AG09309 (cell line): Measurements from ENCODE around the gene COMMD10.

ENCODE experiments used
- DNase-seq: peaks from one replicate; pipeline ENCODE4 v3.0.0-alpha.2; 2010; ENCODE audit warnings: low read depth
- H3K4me3 ChIP-seq: 2 replicates; pipeline ENCODE4 v1.5.1; 2011; ENCODE audit warnings: mild to moderate bottlenecking, low read depth, low read length, moderate library complexity; ENCODE audit not compliant: control insufficient read depth
- TF ChIP-seq, protein P1 (sequence below): IDR thresholded peaks from 2 replicates; pipeline ENCODE4 v1.5.1; 2011; ENCODE audit warnings: mild to moderate bottlenecking, low read depth, low read length, inconsistent platforms; ENCODE audit not compliant: insufficient read depth, control insufficient read depth; ENCODE audit errors: missing control alignments

COMMD10 gene

DNA sequence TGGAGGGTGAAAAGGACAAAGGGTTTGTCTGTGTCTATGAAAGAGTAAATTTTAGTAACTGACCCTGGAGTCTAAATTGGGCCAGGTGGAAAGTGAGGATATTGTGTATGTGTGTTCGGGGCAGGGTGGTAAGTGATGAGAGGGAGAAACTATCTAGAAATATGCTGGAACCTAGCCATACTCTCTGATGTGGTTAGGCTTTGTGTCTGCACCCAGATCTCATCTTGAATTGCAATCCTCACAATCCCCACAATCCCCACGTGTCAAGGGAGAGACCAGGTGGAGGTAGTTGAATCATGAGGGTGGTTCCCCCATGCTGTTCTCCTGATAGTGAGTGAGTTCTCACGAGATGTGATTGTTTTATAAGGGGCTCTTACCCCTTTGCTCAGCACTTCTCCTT lies 60.6 kb downstream of the COMMD10 start:
- TF ChIP-seq, protein P1, sequence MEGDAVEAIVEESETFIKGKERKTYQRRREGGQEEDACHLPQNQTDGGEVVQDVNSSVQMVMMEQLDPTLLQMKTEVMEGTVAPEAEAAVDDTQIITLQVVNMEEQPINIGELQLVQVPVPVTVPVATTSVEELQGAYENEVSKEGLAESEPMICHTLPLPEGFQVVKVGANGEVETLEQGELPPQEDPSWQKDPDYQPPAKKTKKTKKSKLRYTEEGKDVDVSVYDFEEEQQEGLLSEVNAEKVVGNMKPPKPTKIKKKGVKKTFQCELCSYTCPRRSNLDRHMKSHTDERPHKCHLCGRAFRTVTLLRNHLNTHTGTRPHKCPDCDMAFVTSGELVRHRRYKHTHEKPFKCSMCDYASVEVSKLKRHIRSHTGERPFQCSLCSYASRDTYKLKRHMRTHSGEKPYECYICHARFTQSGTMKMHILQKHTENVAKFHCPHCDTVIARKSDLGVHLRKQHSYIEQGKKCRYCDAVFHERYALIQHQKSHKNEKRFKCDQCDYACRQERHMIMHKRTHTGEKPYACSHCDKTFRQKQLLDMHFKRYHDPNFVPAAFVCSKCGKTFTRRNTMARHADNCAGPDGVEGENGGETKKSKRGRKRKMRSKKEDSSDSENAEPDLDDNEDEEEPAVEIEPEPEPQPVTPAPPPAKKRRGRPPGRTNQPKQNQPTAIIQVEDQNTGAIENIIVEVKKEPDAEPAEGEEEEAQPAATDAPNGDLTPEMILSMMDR: no peak
- no peak for DNase-seq
- no peak overlapping the region for H3K4me3 ChIP-seq

DNA sequence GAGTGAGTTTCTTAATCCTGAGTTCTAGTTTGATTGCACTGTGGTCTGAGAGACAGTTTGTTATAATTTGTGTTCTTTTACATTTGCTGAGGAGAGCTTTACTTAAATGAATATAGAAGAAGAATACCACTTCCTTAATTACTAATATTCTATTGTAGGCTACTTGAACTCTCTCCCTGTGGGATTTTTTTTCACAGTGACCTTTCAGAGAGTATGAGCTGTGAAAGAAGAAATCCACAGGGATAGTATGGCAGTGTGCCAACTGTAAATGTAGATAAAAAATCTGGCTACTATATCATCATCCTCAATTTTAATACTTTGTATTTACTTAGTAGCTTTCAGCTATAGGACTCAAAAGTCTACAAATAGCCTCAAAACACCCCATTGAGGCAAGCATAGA lies 67.3 kb downstream of the COMMD10 start:
- no peak overlapping the region for H3K4me3 ChIP-seq
- no peak for DNase-seq
- TF ChIP-seq, protein P1: no peak

DNA sequence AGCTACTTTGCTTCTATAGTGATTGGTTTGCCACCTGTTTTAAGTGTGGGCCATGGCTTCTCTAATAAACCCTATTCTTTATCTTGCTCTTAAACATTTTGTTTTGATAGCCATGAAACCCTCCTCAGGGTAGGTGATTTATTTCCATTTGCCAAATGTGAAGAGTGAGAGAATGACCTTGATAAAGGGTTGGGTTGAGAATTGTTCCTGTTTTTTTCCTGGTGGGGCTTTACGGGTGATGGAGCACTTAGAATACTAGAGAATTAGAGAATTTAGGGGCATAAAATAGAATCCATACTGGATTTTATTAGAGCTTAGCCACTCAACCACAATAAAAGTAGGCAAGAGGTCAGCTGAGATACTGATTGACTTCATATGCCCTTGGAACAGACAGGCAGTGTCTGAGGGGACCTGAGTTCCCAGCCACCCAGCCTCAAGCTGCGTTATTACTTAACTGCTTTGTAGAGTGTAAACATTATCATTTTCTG lies 68.9 kb downstream of the COMMD10 start:
- DNase-seq: no peak
- no peak overlapping the region for H3K4me3 ChIP-seq
- TF ChIP-seq, protein P1: no peak

DNA sequence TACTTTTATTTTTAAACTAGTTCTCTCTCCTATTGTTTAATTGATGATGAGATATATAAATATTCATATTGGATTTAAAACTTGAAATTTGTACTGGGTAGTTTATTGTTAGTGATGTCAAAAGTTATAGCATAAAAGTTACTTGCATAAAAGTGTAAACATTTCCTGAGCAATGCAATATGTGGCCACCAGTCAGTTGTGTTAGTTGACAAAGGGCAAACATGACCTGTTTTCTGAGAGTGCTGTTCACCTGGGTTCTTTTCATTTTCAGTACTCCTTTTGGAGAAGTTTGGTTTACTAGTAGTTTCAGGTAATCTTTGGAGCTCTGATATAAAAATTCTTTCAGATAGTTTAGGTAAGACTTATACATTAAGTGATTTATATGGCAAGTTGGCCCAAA lies 69.4 kb downstream of the COMMD10 start:
- no peak overlapping the region for H3K4me3 ChIP-seq
- no peak for DNase-seq
- TF ChIP-seq, protein P1: no peak

DNA sequence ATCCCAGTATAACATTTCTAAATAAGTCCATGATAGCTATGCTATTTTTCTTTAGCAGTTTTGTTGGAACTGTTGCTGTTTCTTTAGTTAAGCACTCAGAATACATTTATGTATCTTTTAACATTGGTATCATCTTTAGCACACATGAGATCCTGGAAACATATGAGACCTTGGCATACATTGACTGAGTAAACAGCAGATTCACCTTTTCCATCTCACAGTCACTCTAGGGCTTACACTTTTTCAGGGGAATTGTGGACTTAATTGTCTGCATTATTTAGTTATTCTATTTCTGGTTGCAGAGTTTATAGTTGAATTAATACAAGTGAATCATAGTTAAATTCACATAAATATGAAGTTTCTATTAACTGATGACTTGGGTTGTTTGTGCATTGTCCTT lies 70.1 kb downstream of the COMMD10 start:
- TF ChIP-seq, protein P1: no peak
- H3K4me3 ChIP-seq: no peak overlapping the region
- no peak for DNase-seq

DNA sequence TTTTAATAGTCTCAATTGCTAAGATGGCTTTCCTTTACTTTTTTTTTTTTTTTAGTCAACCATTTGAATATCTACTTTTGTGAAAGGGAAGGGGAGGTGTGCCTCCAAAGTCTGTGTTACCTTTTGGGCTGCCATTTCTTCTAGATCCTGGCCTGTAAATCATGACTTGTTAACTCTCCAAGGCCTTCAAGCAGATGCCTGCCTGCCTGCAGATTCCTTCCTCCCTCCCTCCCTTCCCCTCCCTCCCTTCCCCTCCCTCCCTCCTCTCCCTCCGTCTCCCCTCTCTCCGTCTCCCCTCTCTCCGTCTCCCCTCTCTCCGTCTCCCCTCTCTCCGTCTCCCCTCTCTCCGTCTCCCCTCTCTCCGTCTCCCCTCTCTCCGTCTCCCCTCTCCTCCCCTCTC lies 73.1 kb downstream of the COMMD10 start:
- H3K4me3 ChIP-seq: no peak overlapping the region
- DNase-seq: no peak
- TF ChIP-seq, protein P1: no peak

DNA sequence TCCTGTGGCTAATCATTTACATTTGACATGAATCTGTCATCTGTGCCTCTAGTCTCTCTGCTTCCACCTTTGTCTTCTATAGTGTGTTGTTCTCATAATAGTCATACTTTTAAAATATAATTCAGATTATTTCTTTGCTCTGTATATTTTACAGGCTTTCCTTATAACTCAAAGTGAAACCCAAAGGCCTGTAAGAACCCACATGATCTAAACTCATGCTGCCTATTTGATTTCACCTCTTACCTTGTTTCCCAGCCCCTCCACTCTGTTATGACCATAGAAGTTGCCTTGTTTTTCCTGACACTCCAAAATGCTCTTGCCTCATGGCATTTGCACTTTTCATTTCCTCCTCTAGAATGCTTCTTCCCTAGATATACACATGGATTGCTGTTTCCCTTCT lies 74.2 kb downstream of the COMMD10 start:
- DNase-seq: no peak
- no peak overlapping the region for H3K4me3 ChIP-seq
- TF ChIP-seq, protein P1: no peak
